Adrenal gland (tissue), 12 donors: ENCODE results near the gene NAA20. TPM values are rescaled to one million over a fixed set of nuclear protein-coding genes. Genes with fewer than 3 reads are reported as not detected.
A peak's percentile ranks its signal among the peaks of the same experiment; 100 is the strongest.

ENCODE experiments used
- DNase-seq, 7 donors: peaks; one replicate each; pipeline ENCODE4 v3.0.0-alpha.2; 2019 to 2020
- H3K27ac ChIP-seq, 5 donors: fragments of 200-600 bp; sonication (generic) in 4 of 5; 1 replicate in 3 of 5; 2 replicates in 2 of 5; pipeline versions ENCODE4 v1.5.1 to v1.8.0; 2016 to 2020; ENCODE audit warnings: mild to moderate bottlenecking in 1 of 5
- H3K27me3 ChIP-seq: fragments of 200-600 bp; 2 replicates; pipeline ENCODE4 v1.8.0; 2021
- H3K36me3 ChIP-seq, 2 donors: fragments of 200-600 bp; replicated peaks in 1 of 2; 1 replicate in 1 of 2; 2 replicates in 1 of 2; pipeline versions ENCODE4 v1.5.1 to v1.8.0; 2018 to 2022
- H3K4me1 ChIP-seq, 2 donors: fragments of 200-600 bp; replicated peaks in 1 of 2; 1 replicate in 1 of 2; 2 replicates in 1 of 2; pipeline versions ENCODE4 v1.5.1 to v1.8.0; 2018 to 2021
- H3K4me3 ChIP-seq, 4 donors: fragments of 200-600 bp; sonication (generic) in 3 of 4; one replicate each; pipeline ENCODE4 v1.5.1; 2016 to 2018
- H3K9me3 ChIP-seq, 3 donors: fragments of 200-600 bp; sonication (generic) in 1 of 3; replicated peaks in 1 of 3; 1 replicate in 2 of 3; 2 replicates in 1 of 3; pipeline versions ENCODE4 v1.5.1 to v1.8.0; 2016 to 2021
- POLR2A ChIP-seq, 2 donors: fragments of 450-650 bp; IDR thresholded peaks; one replicate each; pipeline ENCODE4 v1.6.1; 2017; ENCODE audit warnings: antibody characterized with exemption in 2 of 2, mild to moderate bottlenecking in 2 of 2, moderate library complexity in 1 of 2
- WGBS, 4 donors: extraction: QIAGEN DNeasy Blood & Tissue Kit in 2 of 4; methylation state at CpG; one replicate each; pipeline versions ENCODE4 v1.1.5 to v1.1.7; 2013 to 2017; 5-methylcytosine and 5-hydroxymethylcytosine counted together
- intact Hi-C, 2 donors: fragments of 100-400 bp; cut with DNase I; formaldehyde crosslinking; loops; one replicate each; pipeline versions ENCODE4 v1.14.1 to v1.15.0; 2022 to 2023
- polyA plus RNA-seq, 3 donors: library from polyadenylated mRNA; stranded (reverse); fragments of 200-250 nt in 2 of 3; fragments of 350-450 nt in 1 of 3; fragmentation: Illumina TruSeq in 1 of 3; extraction: RNeasy Lipid Tissue Mini Kit (QIAGEN cat#74804) in 1 of 3; gene quantifications; one replicate each; pipeline ENCODE4 v1.2.3, GENCODE V29; 2013 to 2014
- total RNA-seq, 9 donors: library from RNA; depleted of rRNA in 4 of 9; stranded (reverse); fragments of >200 nt in 4 of 9; fragments of 120-200 nt in 1 of 9; fragmentation: NEBNext Ultra II Directional in 1 of 9; extraction: Animal tissue kit (Norgen Biotek cat#: 25700) in 1 of 9; gene quantifications; one replicate each; pipeline versions ENCODE4 v1.1.0 to v1.2.4, GENCODE V29; 2013 to 2023
- TF ChIP-seq, protein P1 (sequence below), 6 experiments: fragments of 450-650 bp in 4 of 6; fragments of 200-600 bp in 2 of 6; sonication (generic) in 1 of 6; IDR thresholded peaks; 1 replicate in 5 of 6; 2 replicates in 1 of 6; pipeline versions ENCODE4 v1.5.1 to v1.8.0; 2016 to 2021; ENCODE audit warnings: antibody characterized with exemption in 6 of 6, mild to moderate bottlenecking in 2 of 6, moderate library complexity in 1 of 6
- donor health status: healthy with polysubstance abuse.
- donor health status: Bipolar disorder and iron deficiency.
- donor health status: DM: yes; HTN: yes; CAD: no.
- donor health status: DM: no; HTN: no; CAD: no.
- donor health status: DM: no; HTN: no; CAD: no.
- donor health status: DM: yes; HTN: yes; CAD: no.

The NAA20 gene
- total and polyA plus RNA-seq, 12 donors, result 19.4 to 124 (median 59.0) TPM

DNA sequence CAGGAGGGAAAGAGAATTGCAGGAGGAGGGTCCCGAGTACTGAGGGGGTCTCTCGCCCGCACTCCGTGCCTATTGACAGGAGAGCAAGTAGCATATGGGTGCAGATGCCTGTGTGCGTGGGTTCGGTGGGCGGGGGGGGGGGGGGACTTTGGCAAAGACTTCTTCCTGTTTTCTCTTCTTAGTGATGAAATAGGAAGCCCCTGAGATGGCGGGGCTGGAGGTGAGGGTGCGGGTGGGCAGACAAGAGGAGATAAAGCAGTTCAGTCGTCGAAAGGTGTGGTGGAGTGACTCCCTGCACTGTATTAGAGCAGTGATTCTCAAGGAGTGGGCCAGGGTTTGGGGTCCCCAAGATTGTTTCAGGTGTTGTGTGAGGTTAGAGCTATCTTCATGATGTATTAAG lies 3.7 kb downstream of the NAA20 start:
- no peaks in the 10 kb centered on the region for H3K9me3 ChIP-seq
- no peak for TF ChIP-seq POLR2A (IDR thresholded peaks at IDR 0.05)
- TF ChIP-seq, protein P1, sequence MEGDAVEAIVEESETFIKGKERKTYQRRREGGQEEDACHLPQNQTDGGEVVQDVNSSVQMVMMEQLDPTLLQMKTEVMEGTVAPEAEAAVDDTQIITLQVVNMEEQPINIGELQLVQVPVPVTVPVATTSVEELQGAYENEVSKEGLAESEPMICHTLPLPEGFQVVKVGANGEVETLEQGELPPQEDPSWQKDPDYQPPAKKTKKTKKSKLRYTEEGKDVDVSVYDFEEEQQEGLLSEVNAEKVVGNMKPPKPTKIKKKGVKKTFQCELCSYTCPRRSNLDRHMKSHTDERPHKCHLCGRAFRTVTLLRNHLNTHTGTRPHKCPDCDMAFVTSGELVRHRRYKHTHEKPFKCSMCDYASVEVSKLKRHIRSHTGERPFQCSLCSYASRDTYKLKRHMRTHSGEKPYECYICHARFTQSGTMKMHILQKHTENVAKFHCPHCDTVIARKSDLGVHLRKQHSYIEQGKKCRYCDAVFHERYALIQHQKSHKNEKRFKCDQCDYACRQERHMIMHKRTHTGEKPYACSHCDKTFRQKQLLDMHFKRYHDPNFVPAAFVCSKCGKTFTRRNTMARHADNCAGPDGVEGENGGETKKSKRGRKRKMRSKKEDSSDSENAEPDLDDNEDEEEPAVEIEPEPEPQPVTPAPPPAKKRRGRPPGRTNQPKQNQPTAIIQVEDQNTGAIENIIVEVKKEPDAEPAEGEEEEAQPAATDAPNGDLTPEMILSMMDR (IDR thresholded peaks at IDR 0.05), result no peak
- no peak overlapping the region for H3K4me3 ChIP-seq
- intact Hi-C loops, result no loop called here
- WGBS, 4 donors, result 78 to 88% (median 83%) methylated on average over 10 to 11 of the region's 11 CpGs
- H3K36me3 ChIP-seq, result peaks cover 0 to 8% of the 10 kb centered on the region in 2 donors
- peaks cover 5 to 36% of the 10 kb centered on the region in 2 donors for H3K4me1 ChIP-seq
- DNase-seq, result no peak
- no peaks in the 10 kb centered on the region for H3K27me3 ChIP-seq
- no peak overlapping the region for H3K27ac ChIP-seq

GRCh38 chr20:20021835-20022234 lies 4.7 kb downstream of the NAA20 start:
- intact Hi-C loops, result no loop called here
- Histone ChIP-seq H3K27me3 (no peaks in the 10 kb centered on the region), H3K27ac (no peak overlapping the region), H3K9me3 (no peaks in the 10 kb centered on the region), H3K36me3 (peaks cover 0 to 13% of the 10 kb centered on the region in 2 donors), H3K4me3 (no peak overlapping the region), H3K4me1 (peaks cover 5 to 31% of the 10 kb centered on the region in 2 donors)
- no peak for DNase-seq
- 81 to 86% (median 84%) methylated on average over 7 of the region's 7 CpGs for WGBS, 4 donors
- no peak for TF ChIP-seq POLR2A (IDR thresholded peaks at IDR 0.05)
- TF ChIP-seq, protein P1 (IDR thresholded peaks at IDR 0.05), result no peak

GRCh38 chr20:20022498-20022897 lies 5.3 kb downstream of the NAA20 start:
- intact Hi-C loops, result no loop called here
- H3K4me1 ChIP-seq, result peaks cover 5 to 29% of the 10 kb centered on the region in 2 donors
- TF ChIP-seq, protein P1 (IDR thresholded peaks at IDR 0.05), result no peak
- TF ChIP-seq POLR2A (IDR thresholded peaks at IDR 0.05), result no peak
- H3K27me3 ChIP-seq, result no peaks in the 10 kb centered on the region
- DNase-seq, result no peak
- H3K36me3 ChIP-seq, result peaks cover 0 to 18% of the 10 kb centered on the region in 2 donors
- H3K4me3 ChIP-seq, result no peak overlapping the region
- H3K9me3 ChIP-seq, result no peaks in the 10 kb centered on the region
- H3K27ac ChIP-seq, result peak overlapping the region in 1 of 5 donors; percentile 9

DNA sequence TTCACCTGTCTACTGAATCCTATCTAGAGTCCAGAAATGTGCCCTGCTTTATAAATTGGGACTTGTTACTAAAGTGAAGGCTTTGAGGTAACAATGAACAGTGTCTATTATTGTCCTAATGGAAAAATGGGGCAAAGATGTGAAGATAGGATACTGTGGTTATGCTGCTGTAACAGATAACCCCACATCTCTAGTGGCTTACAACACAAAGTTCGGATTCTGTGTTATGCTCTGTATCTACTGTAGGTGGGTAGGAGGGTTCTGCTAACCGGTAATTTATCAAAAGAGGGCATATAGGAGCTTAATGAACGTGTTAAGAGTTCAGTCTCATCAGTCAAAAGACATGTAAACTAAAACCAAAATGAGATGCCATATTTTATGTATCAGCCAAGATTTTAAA lies 6.2 kb downstream of the NAA20 start:
- 94 to 98% (median 98%) methylated on average over 3 of the region's 3 CpGs for WGBS, 4 donors
- H3K4me1 ChIP-seq, result peaks cover 0 to 21% of the 10 kb centered on the region in 2 donors
- no peak overlapping the region for H3K4me3 ChIP-seq
- H3K9me3 ChIP-seq, result no peaks in the 10 kb centered on the region
- no peak for DNase-seq
- no peaks in the 10 kb centered on the region for H3K27me3 ChIP-seq
- H3K36me3 ChIP-seq, result peaks cover 0 to 27% of the 10 kb centered on the region in 2 donors
- TF ChIP-seq POLR2A (IDR thresholded peaks at IDR 0.05), result no peak
- TF ChIP-seq, protein P1 (IDR thresholded peaks at IDR 0.05), result no peak
- no peak overlapping the region for H3K27ac ChIP-seq
- intact Hi-C loops, result no loop called here
